ENCODE data around the gene CYP19A1. TPM values are rescaled to one million over a fixed set of nuclear protein-coding genes. Genes with fewer than 3 reads are reported as not detected.

Gene CYP19A1
- polyA plus RNA-seq, 1 experiment, result 0.06 TPM

GRCh38 chr15:51368751-51369450 is 30.5 kb upstream of the CYP19A1 start:
- Histone ChIP-seq H3K27me3 (ENCODE audit: control insufficient read depth, insufficient read depth, low read length) (no peaks in the 10 kb centered on the region; the same call in 1 of the 2 replicates), H3K36me3 (ENCODE audit: control insufficient read depth, insufficient read depth, low read length) (no peaks in the 10 kb centered on the region), H3K4me3 (ENCODE audit: low read depth, low read length) (no peak overlapping the region)
- no peak for TF ChIP-seq CTCF (IDR thresholded peaks at IDR 0.05; ENCODE audit: insufficient read depth, low read depth, low read length)
- ChIA-PET POLR2A (interaction anchor here (0.5 kb wide), 1 partner anchor 77 kb away, joined by 3 read pairs; no protein-coding TSS in a partner anchor), CTCF (interaction anchor here (0.6 to 4.3 kb wide), 12 partner anchors 12 to 1011 kb away, joined by 3 to 36 read pairs (median 5); no protein-coding TSS in a partner anchor)
- no peak for DNase-seq (ENCODE audit: low read depth)

- H3K36me3 ChIP-seq (ENCODE audit: control insufficient read depth, insufficient read depth, low read length), result no peaks in the 10 kb centered on the region
- DNase-seq (ENCODE audit: low read depth), result no peak
- CTCF ChIA-PET, result interaction anchor here (0.6 to 4.3 kb wide), 8 partner anchors 12 to 1011 kb away, joined by 3 to 36 read pairs (median 6); no protein-coding TSS in a partner anchor
- POLR2A ChIA-PET, result interaction anchor here (0.5 kb wide), 1 partner anchor 77 kb away, joined by 3 read pairs; no protein-coding TSS in a partner anchor
- no peak overlapping the region for H3K4me3 ChIP-seq (ENCODE audit: low read depth, low read length)
- peaks cover 2% of the 10 kb centered on the region for H3K27me3 ChIP-seq (ENCODE audit: control insufficient read depth, insufficient read depth, low read length)
- no peak for TF ChIP-seq CTCF (IDR thresholded peaks at IDR 0.05; ENCODE audit: insufficient read depth, low read depth, low read length)
Measured at GRCh38 chr15:51368307-51368706, 29.9 kb upstream of the CYP19A1 start.

GRCh38 chr15:51367322-51367976 is 29.1 kb upstream of the CYP19A1 start:
- ChIA-PET POLR2A (no interaction called here), CTCF (interaction anchor here (1.8 to 3.1 kb wide), 2 partner anchors 80 to 85 kb away, joined by 3 to 14 read pairs; no protein-coding TSS in a partner anchor)
- H3K4me3 ChIP-seq (ENCODE audit: low read depth, low read length), result no peak overlapping the region
- DNase-seq (ENCODE audit: low read depth), result peak; percentile 67
- H3K27me3 ChIP-seq (ENCODE audit: control insufficient read depth, insufficient read depth, low read length), result peaks cover 2% of the 10 kb centered on the region
- 0 out of 2 replicates have a peak, but pooled peaks have one; percentile 0 for TF ChIP-seq CTCF (IDR thresholded peaks at IDR 0.05; ENCODE audit: insufficient read depth, low read depth, low read length)
- H3K36me3 ChIP-seq (ENCODE audit: control insufficient read depth, insufficient read depth, low read length), result no peaks in the 10 kb centered on the region

GRCh38 chr15:51366920-51367319 is 28.5 kb upstream of the CYP19A1 start:
- H3K4me3 ChIP-seq (ENCODE audit: low read depth, low read length), result no peak overlapping the region
- peak; percentile 27; the same call in 1 of the 2 replicates for TF ChIP-seq CTCF (IDR thresholded peaks at IDR 0.05; ENCODE audit: insufficient read depth, low read depth, low read length)
- POLR2A ChIA-PET, result no interaction called here
- no peaks in the 10 kb centered on the region for H3K36me3 ChIP-seq (ENCODE audit: control insufficient read depth, insufficient read depth, low read length)
- CTCF ChIA-PET, result interaction anchor here (1.8 kb wide), 1 partner anchor 80 kb away, joined by 3 read pairs; no protein-coding TSS in a partner anchor
- DNase-seq (ENCODE audit: low read depth), result peak; percentile 50
- H3K27me3 ChIP-seq (ENCODE audit: control insufficient read depth, insufficient read depth, low read length), result peaks cover 2% of the 10 kb centered on the region

- no peak for DNase-seq (ENCODE audit: low read depth)
- peaks cover 2% of the 10 kb centered on the region for H3K27me3 ChIP-seq (ENCODE audit: control insufficient read depth, insufficient read depth, low read length)
- no peak overlapping the region for H3K4me3 ChIP-seq (ENCODE audit: low read depth, low read length)
- ChIA-PET POLR2A (no interaction called here), CTCF (interaction anchor here (1.8 kb wide), 1 partner anchor 79 kb away, joined by 3 read pairs; no protein-coding TSS in a partner anchor)
- no peaks in the 10 kb centered on the region for H3K36me3 ChIP-seq (ENCODE audit: control insufficient read depth, insufficient read depth, low read length)
- no peak for TF ChIP-seq CTCF (IDR thresholded peaks at IDR 0.05; ENCODE audit: insufficient read depth, low read depth, low read length)
Measured at GRCh38 chr15:51366071-51366470, 27.7 kb upstream of the CYP19A1 start.
